Activated naive CD8-positive, alpha-beta T cell treated with anti-CD3 and anti-CD28 coated beads for 36 hours (primary cell): ENCODE results near the gene ACIN1. TPM values are rescaled to one million over a fixed set of nuclear protein-coding genes. Genes with fewer than 3 reads are reported as not detected.
A peak's percentile ranks its signal among the peaks of the same experiment; 100 is the strongest.

ENCODE experiments used
- DNase-seq: peaks from one replicate; pipeline ENCODE4 v3.0.0; 2021
- H3K27ac Mint-ChIP-seq: one replicate; pipeline ENCODE4 v1.8.0; 2022; ENCODE audit warnings: mild to moderate bottlenecking, moderate library complexity, mixed read lengths
- H3K27me3 Mint-ChIP-seq: one replicate; pipeline ENCODE4 v1.8.0; 2022; ENCODE audit warnings: mild to moderate bottlenecking, mixed read lengths
- H3K36me3 Mint-ChIP-seq: one replicate; pipeline ENCODE4 v1.8.0; 2021; ENCODE audit warnings: mild to moderate bottlenecking, mixed read lengths
- H3K4me1 Mint-ChIP-seq: one replicate; pipeline ENCODE4 v1.8.0; 2021; ENCODE audit warnings: mixed read lengths
- H3K4me3 Mint-ChIP-seq: one replicate; pipeline ENCODE4 v1.8.0; 2022; ENCODE audit warnings: mild to moderate bottlenecking, moderate library complexity, mixed read lengths
- H3K9me3 Mint-ChIP-seq: one replicate; pipeline ENCODE4 v1.8.0; 2022; ENCODE audit warnings: mixed read lengths
- total RNA-seq, 2 experiments: library from RNA; stranded (reverse); gene quantifications; one replicate each; pipeline ENCODE4 v1.2.3, GENCODE V29; 2021

Gene ACIN1
- total RNA-seq, 2 experiments from 2014 or later: 160 to 174 TPM

GRCh38 chr14:23085458-23085857 is 9.5 kb downstream of the ACIN1 start:
- Mint-ChIP-seq H3K27ac (peak overlapping the region; percentile 28), H3K4me1 (peaks cover 29% of the 10 kb centered on the region), H3K9me3 (no peaks in the 10 kb centered on the region), H3K36me3 (peaks cover 16% of the 10 kb centered on the region), H3K4me3 (no peak overlapping the region), H3K27me3 (no peaks in the 10 kb centered on the region)
- DNase-seq: no peak

- Mint-ChIP-seq H3K4me1 (peaks cover 6% of the 10 kb centered on the region), H3K27ac (peak overlapping the region; percentile 59), H3K4me3 (no peak overlapping the region), H3K36me3 (no peaks in the 10 kb centered on the region), H3K9me3 (no peaks in the 10 kb centered on the region), H3K27me3 (no peaks in the 10 kb centered on the region)
- DNase-seq: no peak
Measured at GRCh38 chr14:23080474-23080873, 14.5 kb downstream of the ACIN1 start.

GRCh38 chr14:23079716-23080115 is 15.2 kb downstream of the ACIN1 start:
- no peaks in the 10 kb centered on the region for H3K9me3 Mint-ChIP-seq
- peaks cover 2% of the 10 kb centered on the region for H3K36me3 Mint-ChIP-seq
- no peak overlapping the region for H3K4me3 Mint-ChIP-seq
- H3K4me1 Mint-ChIP-seq: peaks cover 2% of the 10 kb centered on the region
- H3K27me3 Mint-ChIP-seq: no peaks in the 10 kb centered on the region
- H3K27ac Mint-ChIP-seq: no peak overlapping the region
- no peak for DNase-seq

- H3K27me3 Mint-ChIP-seq: no peaks in the 10 kb centered on the region
- H3K4me1 Mint-ChIP-seq: no peaks in the 10 kb centered on the region
- H3K9me3 Mint-ChIP-seq: no peaks in the 10 kb centered on the region
- DNase-seq: no peak
- H3K4me3 Mint-ChIP-seq: no peak overlapping the region
- no peak overlapping the region for H3K27ac Mint-ChIP-seq
- peaks cover 2% of the 10 kb centered on the region for H3K36me3 Mint-ChIP-seq
Measured at GRCh38 chr14:23078692-23079116, 16.2 kb downstream of the ACIN1 start.

GRCh38 chr14:23077962-23078361 is 17.0 kb downstream of the ACIN1 start:
- DNase-seq: no peak
- H3K4me1 Mint-ChIP-seq: no peaks in the 10 kb centered on the region
- H3K27ac Mint-ChIP-seq: peak overlapping the region; percentile 54
- no peak overlapping the region for H3K4me3 Mint-ChIP-seq
- H3K27me3 Mint-ChIP-seq: no peaks in the 10 kb centered on the region
- H3K36me3 Mint-ChIP-seq: peaks cover 2% of the 10 kb centered on the region
- H3K9me3 Mint-ChIP-seq: no peaks in the 10 kb centered on the region

GRCh38 chr14:23076785-23077408 is 18.0 kb downstream of the ACIN1 start:
- peaks cover 5% of the 10 kb centered on the region for H3K4me1 Mint-ChIP-seq
- no peak for DNase-seq
- H3K36me3 Mint-ChIP-seq: peaks cover 10% of the 10 kb centered on the region
- H3K27ac Mint-ChIP-seq: no peak overlapping the region
- no peaks in the 10 kb centered on the region for H3K27me3 Mint-ChIP-seq
- H3K4me3 Mint-ChIP-seq: no peak overlapping the region
- H3K9me3 Mint-ChIP-seq: no peaks in the 10 kb centered on the region

GRCh38 chr14:23074906-23075305 is 20.0 kb downstream of the ACIN1 start:
- Mint-ChIP-seq H3K27me3 (no peaks in the 10 kb centered on the region), H3K36me3 (peaks cover 23% of the 10 kb centered on the region), H3K4me3 (no peak overlapping the region), H3K9me3 (no peaks in the 10 kb centered on the region), H3K4me1 (peaks cover 15% of the 10 kb centered on the region), H3K27ac (no peak overlapping the region)
- DNase-seq: no peak

GRCh38 chr14:23071921-23072539 is 22.9 kb downstream of the ACIN1 start:
- peaks cover 30% of the 10 kb centered on the region for H3K36me3 Mint-ChIP-seq

GRCh38 chr14:23071244-23071920 is 23.6 kb downstream of the ACIN1 start:
- peaks cover 32% of the 10 kb centered on the region for H3K36me3 Mint-ChIP-seq

More at GRCh38 chr14:23071921-23072539, 22.9 kb downstream of the ACIN1 start:
- no peaks in the 10 kb centered on the region for H3K27me3 Mint-ChIP-seq
- peak overlapping the region; percentile 91 for H3K4me3 Mint-ChIP-seq
- no peaks in the 10 kb centered on the region for H3K9me3 Mint-ChIP-seq
- DNase-seq: no peak
- peaks cover 31% of the 10 kb centered on the region for H3K4me1 Mint-ChIP-seq
- peak overlapping the region; percentile 95 for H3K27ac Mint-ChIP-seq

GRCh38 chr14:23070262-23071129 is 24.4 kb downstream of the ACIN1 start:
- no peaks in the 10 kb centered on the region for H3K9me3 Mint-ChIP-seq
- DNase-seq: no peak
- peak overlapping the region; percentile 91 for H3K4me3 Mint-ChIP-seq
- peak overlapping the region; percentile 95 for H3K27ac Mint-ChIP-seq
- peaks cover 35% of the 10 kb centered on the region for H3K4me1 Mint-ChIP-seq
- H3K27me3 Mint-ChIP-seq: no peaks in the 10 kb centered on the region
- H3K36me3 Mint-ChIP-seq: peaks cover 38% of the 10 kb centered on the region

More at GRCh38 chr14:23071244-23071920, 23.6 kb downstream of the ACIN1 start:
- H3K4me3 Mint-ChIP-seq: peak overlapping the region; percentile 91
- H3K27me3 Mint-ChIP-seq: no peaks in the 10 kb centered on the region
- no peaks in the 10 kb centered on the region for H3K9me3 Mint-ChIP-seq
- peak overlapping the region; percentile 95 for H3K27ac Mint-ChIP-seq
- H3K4me1 Mint-ChIP-seq: peaks cover 31% of the 10 kb centered on the region
- DNase-seq: peak; percentile 79

GRCh38 chr14:23069413-23069806 is 25.5 kb downstream of the ACIN1 start:
- peak overlapping the region; percentile 91 for H3K4me3 Mint-ChIP-seq
- H3K36me3 Mint-ChIP-seq: peaks cover 36% of the 10 kb centered on the region
- no peaks in the 10 kb centered on the region for H3K9me3 Mint-ChIP-seq
- no peak for DNase-seq
- peak overlapping the region; percentile 25 for H3K27ac Mint-ChIP-seq
- H3K4me1 Mint-ChIP-seq: peaks cover 35% of the 10 kb centered on the region
- no peaks in the 10 kb centered on the region for H3K27me3 Mint-ChIP-seq

GRCh38 chr14:23068789-23069412 is 26.0 kb downstream of the ACIN1 start:
- Mint-ChIP-seq H3K36me3 (peaks cover 41% of the 10 kb centered on the region), H3K9me3 (no peaks in the 10 kb centered on the region), H3K27ac (peak overlapping the region; percentile 77), H3K27me3 (no peaks in the 10 kb centered on the region), H3K4me3 (peak overlapping the region; percentile 57), H3K4me1 (peaks cover 35% of the 10 kb centered on the region)
- peak; percentile 66 for DNase-seq

GRCh38 chr14:23067847-23068788 is 26.8 kb downstream of the ACIN1 start:
- H3K4me1 Mint-ChIP-seq: peaks cover 35% of the 10 kb centered on the region
- peak overlapping the region; percentile 77 for H3K27ac Mint-ChIP-seq
- H3K27me3 Mint-ChIP-seq: no peaks in the 10 kb centered on the region
- H3K9me3 Mint-ChIP-seq: no peaks in the 10 kb centered on the region
- peaks cover 47% of the 10 kb centered on the region for H3K36me3 Mint-ChIP-seq
- DNase-seq: no peak
- peak overlapping the region; percentile 57 for H3K4me3 Mint-ChIP-seq
